Measurements from ENCODE around the gene ALS2CL.

The ALS2CL gene

GRCh38 chr3:46665763-46666452, 27.6 kb downstream of the ALS2CL start:
- no peak for DNase-seq (ENCODE audit: low read depth in 2 of 2)

GRCh38 chr3:46664971-46665762, 28.3 kb downstream of the ALS2CL start:
- DNase-seq (ENCODE audit: low read depth in 2 of 2) = no peak

- DNase-seq (ENCODE audit: low read depth in 2 of 2) = no peak
Observed at GRCh38 chr3:46664188-46664970, 29.1 kb downstream of the ALS2CL start.

GRCh38 chr3:46663591-46664135, 29.8 kb downstream of the ALS2CL start:
- no peak for DNase-seq (ENCODE audit: low read depth in 2 of 2)

- DNase-seq (ENCODE audit: low read depth in 2 of 2) = no peak
Observed at GRCh38 chr3:46662771-46663551, 30.5 kb downstream of the ALS2CL start.

- no peak for DNase-seq (ENCODE audit: low read depth in 2 of 2)
Observed at GRCh38 chr3:46661776-46662766, 31.4 kb downstream of the ALS2CL start.

- no peak for DNase-seq (ENCODE audit: low read depth in 2 of 2)
Observed at GRCh38 chr3:46660543-46661523, 32.6 kb downstream of the ALS2CL start.

GRCh38 chr3:46660003-46660402, 33.5 kb downstream of the ALS2CL start:
- no peak for DNase-seq (ENCODE audit: low read depth in 2 of 2)

- DNase-seq (ENCODE audit: low read depth in 2 of 2) = no peak
Observed at GRCh38 chr3:46659285-46659684, 34.2 kb downstream of the ALS2CL start.

- DNase-seq (ENCODE audit: low read depth in 2 of 2) = no peak
Observed at GRCh38 chr3:46656778-46657556, 36.5 kb downstream of the ALS2CL start.

- DNase-seq (ENCODE audit: low read depth in 2 of 2) = no peak
Observed at GRCh38 chr3:46655271-46655670, 38.2 kb downstream of the ALS2CL start.

GRCh38 chr3:46651084-46651483, 42.4 kb downstream of the ALS2CL start:
- no peak for DNase-seq (ENCODE audit: low read depth in 2 of 2)

GRCh38 chr3:46649436-46649835, 44.0 kb downstream of the ALS2CL start:
- no peak for DNase-seq (ENCODE audit: low read depth in 2 of 2)

- DNase-seq (ENCODE audit: low read depth in 2 of 2) = no peak
Observed at GRCh38 chr3:46648096-46648495, 45.4 kb downstream of the ALS2CL start.

GRCh38 chr3:46646700-46647099, 46.8 kb downstream of the ALS2CL start:
- DNase-seq (ENCODE audit: low read depth in 2 of 2) = no peak

- no peak for DNase-seq (ENCODE audit: low read depth in 2 of 2)
Observed at GRCh38 chr3:46643701-46644100, 49.8 kb downstream of the ALS2CL start.

- no peak for DNase-seq (ENCODE audit: low read depth in 2 of 2)
Observed at GRCh38 chr3:46642971-46643370, 50.5 kb downstream of the ALS2CL start.

- no peak for DNase-seq (ENCODE audit: low read depth in 2 of 2)
Observed at GRCh38 chr3:46640927-46641326, 52.6 kb downstream of the ALS2CL start.
